MM.1S (cell line): ENCODE results near the gene COPRS.

Experiments used
- DNase-seq: peaks from one replicate; pipeline ENCODE4 v3.0.0-alpha.2; 2015
- H2AFZ ChIP-seq: fragments of 300-600 bp; sonication (generic); 2 replicates; pipeline ENCODE4 v1.6.0; 2016; ENCODE audit warnings: antibody characterized with exemption, low read length
- H3F3A ChIP-seq: fragments of 300-600 bp; sonication (generic); 2 replicates; pipeline ENCODE4 v1.6.1; 2016; ENCODE audit warnings: mild to moderate bottlenecking, antibody characterized with exemption, low read length, moderate library complexity, mixed read lengths; ENCODE audit not compliant: insufficient read depth
- H3K27ac ChIP-seq: fragments of 300-600 bp; sonication (generic); 2 replicates; pipeline ENCODE4 v1.5.1; 2016; ENCODE audit warnings: mild to moderate bottlenecking, low read length
- H3K27me3 ChIP-seq: fragments of 300-600 bp; sonication (generic); replicated peaks from 2 replicates; pipeline ENCODE4 v1.6.0; 2016; ENCODE audit warnings: low read length; ENCODE audit not compliant: insufficient read depth
- H3K36me3 ChIP-seq: fragments of 300-600 bp; sonication (generic); replicated peaks from 2 replicates; pipeline ENCODE4 v1.6.1; 2016; ENCODE audit warnings: mild to moderate bottlenecking, low read length, mixed read lengths; ENCODE audit not compliant: insufficient read depth
- H3K4me1 ChIP-seq: fragments of 300-600 bp; sonication (generic); 2 replicates; pipeline ENCODE4 v1.6.1; 2016; ENCODE audit warnings: low read length, mixed read lengths
- H3K4me2 ChIP-seq: fragments of 300-600 bp; sonication (generic); 2 replicates; pipeline ENCODE4 v1.6.0; 2016; ENCODE audit warnings: low read depth, low read length
- H3K4me3 ChIP-seq: fragments of 300-600 bp; sonication (generic); 2 replicates; pipeline ENCODE4 v1.5.1; 2016; ENCODE audit warnings: low read length, mixed read lengths
- H3K79me2 ChIP-seq: fragments of 300-600 bp; sonication (generic); 2 replicates; pipeline ENCODE4 v1.6.1; 2016; ENCODE audit warnings: mixed run types, low read length, mixed read lengths
- H3K9ac ChIP-seq: fragments of 300-600 bp; sonication (generic); 2 replicates; pipeline ENCODE4 v1.6.1; 2016; ENCODE audit warnings: low read length, mixed read lengths
- H3K9me2 ChIP-seq: fragments of 300-600 bp; sonication (generic); replicated peaks from 2 replicates; pipeline ENCODE4 v1.6.1; 2016; ENCODE audit warnings: mild to moderate bottlenecking, low read length, mixed read lengths; ENCODE audit not compliant: insufficient read depth
- H3K9me3 ChIP-seq: fragments of 300-600 bp; sonication (generic); replicated peaks from 2 replicates; pipeline ENCODE4 v1.6.1; 2016; ENCODE audit warnings: mild to moderate bottlenecking, low read length, mixed read lengths; ENCODE audit not compliant: insufficient read depth
- H4K20me1 ChIP-seq: fragments of 300-600 bp; sonication (generic); 2 replicates; pipeline ENCODE4 v1.6.1; 2016; ENCODE audit warnings: mild to moderate bottlenecking, low read length, moderate library complexity, mixed read lengths; ENCODE audit not compliant: insufficient read depth
- EZH2 ChIP-seq: fragments of 300-600 bp; sonication (generic); optimal IDR thresholded peaks from 2 replicates; pipeline ENCODE3; 2017; ENCODE audit warnings: low read depth, mild to moderate bottlenecking, antibody characterized with exemption, low read length, mixed read lengths
- EZH2phosphoT487 ChIP-seq: fragments of 300-600 bp; sonication (generic); IDR thresholded peaks from 2 replicates; pipeline ENCODE4 v1.6.1; 2018; ENCODE audit warnings: antibody characterized with exemption, low read length
- TF ChIP-seq, protein P1 (sequence below): fragments of 300-600 bp; sonication (generic); IDR thresholded peaks from 2 replicates; pipeline ENCODE4 v1.5.1; 2016; ENCODE audit warnings: antibody characterized with exemption, low read length, mixed read lengths

The COPRS gene

DNA sequence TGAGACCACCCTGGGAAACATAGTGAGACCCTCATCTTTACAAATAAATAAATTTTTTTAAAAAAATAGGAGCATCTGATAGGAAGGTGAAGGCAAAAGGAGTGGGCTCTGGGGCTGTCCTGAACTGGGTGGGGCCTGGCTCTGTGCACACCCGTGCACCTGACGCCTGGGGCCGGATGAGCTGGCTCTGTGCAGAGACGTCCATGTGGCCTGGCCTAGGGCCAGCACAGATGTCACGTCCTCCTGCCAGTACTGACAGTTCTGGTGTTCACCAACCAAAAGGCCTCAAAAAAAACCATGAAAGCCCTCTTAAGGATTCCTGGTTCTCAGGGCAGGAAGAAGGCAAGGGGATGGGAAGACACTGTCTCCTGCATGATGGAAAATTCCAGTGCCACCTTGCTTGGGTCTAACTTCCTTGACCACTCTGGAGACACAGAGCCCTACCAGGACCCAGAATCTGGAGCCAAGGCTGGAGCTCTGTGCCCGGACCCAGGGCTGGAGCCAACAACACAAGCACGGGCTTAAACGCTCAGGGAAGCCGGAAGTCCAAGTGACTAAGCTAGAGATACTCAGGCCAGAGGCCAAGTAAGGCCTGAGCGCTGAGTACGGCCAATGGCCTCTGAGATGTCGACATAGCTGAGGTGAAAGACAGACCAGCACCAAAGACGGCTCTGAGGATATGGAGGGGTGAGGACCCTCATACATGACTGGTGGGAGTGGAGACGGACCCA, 32.9 kb downstream of the COPRS start:
- H3K27ac ChIP-seq, result no peak overlapping the region
- H3K4me2 ChIP-seq, result no peak overlapping the region

DNA sequence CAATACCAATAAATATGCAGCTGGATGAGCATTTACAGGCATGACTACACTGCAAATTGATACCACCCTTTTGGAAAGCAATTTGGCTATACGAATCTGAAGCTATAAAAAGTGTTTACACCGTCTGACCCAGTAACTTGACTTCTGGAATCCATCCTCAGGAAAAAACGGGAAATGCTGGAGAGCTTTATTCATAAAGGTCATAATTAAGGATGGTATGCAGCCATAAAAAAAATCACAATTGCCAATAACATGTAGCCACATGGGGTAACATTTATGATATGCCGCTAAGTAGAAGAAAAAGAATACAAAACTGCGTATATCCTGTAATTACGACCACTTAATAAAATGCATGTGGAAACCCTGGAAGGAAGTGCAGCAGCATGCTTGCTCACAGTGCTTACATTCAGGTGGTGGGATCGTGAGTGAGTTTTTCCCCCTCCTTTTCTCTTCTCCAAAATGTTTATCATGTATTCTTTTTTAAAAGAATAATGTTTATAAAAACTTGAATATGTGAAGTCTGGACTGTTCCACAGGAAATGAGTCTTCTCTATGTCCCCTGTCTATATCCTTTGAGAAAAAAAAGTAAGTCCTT, 34.2 kb downstream of the COPRS start:
- H4K20me1 ChIP-seq, result no peaks in the 10 kb centered on the region
- no peak overlapping the region for H3K4me3 ChIP-seq
- no peak overlapping the region for H3K27ac ChIP-seq
- H3K4me1 ChIP-seq, result no peaks in the 10 kb centered on the region
- H3K36me3 ChIP-seq, result no peaks in the 10 kb centered on the region
- no peak overlapping the region for H2AFZ ChIP-seq
- H3F3A ChIP-seq, result no peaks in the 10 kb centered on the region
- no peak overlapping the region for H3K4me2 ChIP-seq
- H3K9me3 ChIP-seq, result no peaks in the 10 kb centered on the region
- TF ChIP-seq, protein P1, sequence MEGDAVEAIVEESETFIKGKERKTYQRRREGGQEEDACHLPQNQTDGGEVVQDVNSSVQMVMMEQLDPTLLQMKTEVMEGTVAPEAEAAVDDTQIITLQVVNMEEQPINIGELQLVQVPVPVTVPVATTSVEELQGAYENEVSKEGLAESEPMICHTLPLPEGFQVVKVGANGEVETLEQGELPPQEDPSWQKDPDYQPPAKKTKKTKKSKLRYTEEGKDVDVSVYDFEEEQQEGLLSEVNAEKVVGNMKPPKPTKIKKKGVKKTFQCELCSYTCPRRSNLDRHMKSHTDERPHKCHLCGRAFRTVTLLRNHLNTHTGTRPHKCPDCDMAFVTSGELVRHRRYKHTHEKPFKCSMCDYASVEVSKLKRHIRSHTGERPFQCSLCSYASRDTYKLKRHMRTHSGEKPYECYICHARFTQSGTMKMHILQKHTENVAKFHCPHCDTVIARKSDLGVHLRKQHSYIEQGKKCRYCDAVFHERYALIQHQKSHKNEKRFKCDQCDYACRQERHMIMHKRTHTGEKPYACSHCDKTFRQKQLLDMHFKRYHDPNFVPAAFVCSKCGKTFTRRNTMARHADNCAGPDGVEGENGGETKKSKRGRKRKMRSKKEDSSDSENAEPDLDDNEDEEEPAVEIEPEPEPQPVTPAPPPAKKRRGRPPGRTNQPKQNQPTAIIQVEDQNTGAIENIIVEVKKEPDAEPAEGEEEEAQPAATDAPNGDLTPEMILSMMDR, result no peak
- no peak for TF ChIP-seq EZH2
- TF ChIP-seq EZH2phosphoT487, result no peak
- H3K9me2 ChIP-seq, result no peaks in the 10 kb centered on the region
- H3K79me2 ChIP-seq, result no peaks in the 10 kb centered on the region
- H3K27me3 ChIP-seq, result no peaks in the 10 kb centered on the region
- no peak overlapping the region for H3K9ac ChIP-seq
- no peak for DNase-seq

More for the DNA sequence above, 32.9 kb downstream of the COPRS start:
- no peak for DNase-seq
- Histone ChIP-seq H2AFZ (no peak overlapping the region), H3K36me3 (no peaks in the 10 kb centered on the region), H3K4me3 (no peak overlapping the region), H3K79me2 (no peaks in the 10 kb centered on the region), H3K4me1 (no peaks in the 10 kb centered on the region), H3F3A (no peaks in the 10 kb centered on the region), H4K20me1 (no peaks in the 10 kb centered on the region), H3K9ac (no peak overlapping the region), H3K9me2 (no peaks in the 10 kb centered on the region), H3K27me3 (no peaks in the 10 kb centered on the region), H3K9me3 (no peaks in the 10 kb centered on the region)
- TF ChIP-seq EZH2, result no peak
- TF ChIP-seq, protein P1, result no peak
- TF ChIP-seq EZH2phosphoT487, result no peak

DNA sequence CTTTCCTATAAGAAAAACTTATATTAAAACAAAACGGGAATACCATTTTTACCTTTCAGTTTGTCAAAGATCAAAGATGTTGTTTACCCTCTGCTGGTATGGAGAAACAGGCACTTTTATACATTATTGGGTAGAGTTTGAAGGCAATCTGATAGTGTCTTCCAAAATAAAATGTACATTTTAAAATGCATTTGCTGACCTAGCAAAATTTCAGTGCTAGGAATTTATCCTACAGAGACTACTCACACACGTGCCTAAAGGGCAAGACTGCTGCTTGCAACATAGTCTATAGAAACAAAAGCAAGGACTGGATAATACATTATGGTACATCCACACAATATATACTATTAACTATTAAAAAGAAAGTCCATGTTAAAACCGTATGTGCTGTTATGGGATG, 36.0 kb downstream of the COPRS start:
- no peaks in the 10 kb centered on the region for H3K4me1 ChIP-seq
- no peaks in the 10 kb centered on the region for H3K36me3 ChIP-seq
- no peak overlapping the region for H2AFZ ChIP-seq
- H3K9me2 ChIP-seq, result no peaks in the 10 kb centered on the region
- H3K4me3 ChIP-seq, result no peak overlapping the region
- TF ChIP-seq EZH2 (no peak), EZH2phosphoT487 (no peak)
- TF ChIP-seq, protein P1, result no peak
- no peak for DNase-seq
- no peaks in the 10 kb centered on the region for H3K27me3 ChIP-seq
- no peak overlapping the region for H3K27ac ChIP-seq
- H3F3A ChIP-seq, result no peaks in the 10 kb centered on the region
- no peaks in the 10 kb centered on the region for H3K79me2 ChIP-seq
- no peak overlapping the region for H3K9ac ChIP-seq
- no peaks in the 10 kb centered on the region for H4K20me1 ChIP-seq
- H3K9me3 ChIP-seq, result no peaks in the 10 kb centered on the region
- no peak overlapping the region for H3K4me2 ChIP-seq
